Thoracic aorta (tissue), 2 donors: ENCODE data around the gene TSBP1. TPM values are rescaled to one million over a fixed set of nuclear protein-coding genes. Genes with fewer than 3 reads are reported as not detected.

Experiments
- ATAC-seq: fragments of 150-250 bp; one replicate; pipeline ENCODE4 v1.8.0; 2017; ENCODE audit warnings: low read depth; ENCODE audit not compliant: insufficient number of reproducible peaks, low FRiP score
- DNase-seq: peaks from one replicate; pipeline ENCODE4 v3.0.0-alpha.2; 2020; ENCODE audit warnings: low spot score
- H3K27ac ChIP-seq, 2 donors: fragments of 200-600 bp; sonication (generic); 1 replicate in 1 of 2; 2 replicates in 1 of 2; pipeline ENCODE4 v1.5.1; 2016; ENCODE audit warnings: mild to moderate bottlenecking in 2 of 2, moderate library complexity in 2 of 2
- H3K27me3 ChIP-seq: fragments of 200-600 bp; sonication (generic); replicated peaks from 2 replicates; pipeline ENCODE4 v1.6.0; 2016; ENCODE audit warnings: mild to moderate bottlenecking; ENCODE audit not compliant: insufficient read depth
- H3K36me3 ChIP-seq: fragments of 200-600 bp; sonication (generic); one replicate; pipeline ENCODE4 v1.5.1; 2016
- H3K4me1 ChIP-seq, 2 donors: fragments of 200-600 bp; sonication (generic); 1 replicate in 1 of 2; 2 replicates in 1 of 2; pipeline versions ENCODE4 v1.5.1 to v1.6.0; 2016; ENCODE audit warnings: low read depth in 2 of 2, mild to moderate bottlenecking in 1 of 2; ENCODE audit not compliant: control insufficient read depth in 1 of 2
- H3K4me3 ChIP-seq: fragments of 200-600 bp; sonication (generic); 2 replicates; pipeline ENCODE4 v1.5.1; 2016; ENCODE audit warnings: mild to moderate bottlenecking
- H3K9me3 ChIP-seq: fragments of 200-600 bp; sonication (generic); 2 replicates; pipeline ENCODE4 v1.5.1; 2016
- total RNA-seq, 2 donors: library from RNA; depleted of rRNA; stranded (reverse); fragments of >200 nt; gene quantifications; one replicate each; pipeline versions ENCODE4 v1.1.0 to v1.2.3, GENCODE V29; 2016
- TF ChIP-seq, protein P1 (sequence below): fragments of 200-600 bp; sonication (generic); IDR thresholded peaks from one replicate; pipeline ENCODE4 v1.5.1; 2019; ENCODE audit warnings: antibody characterized with exemption

The TSBP1 gene, protein sequence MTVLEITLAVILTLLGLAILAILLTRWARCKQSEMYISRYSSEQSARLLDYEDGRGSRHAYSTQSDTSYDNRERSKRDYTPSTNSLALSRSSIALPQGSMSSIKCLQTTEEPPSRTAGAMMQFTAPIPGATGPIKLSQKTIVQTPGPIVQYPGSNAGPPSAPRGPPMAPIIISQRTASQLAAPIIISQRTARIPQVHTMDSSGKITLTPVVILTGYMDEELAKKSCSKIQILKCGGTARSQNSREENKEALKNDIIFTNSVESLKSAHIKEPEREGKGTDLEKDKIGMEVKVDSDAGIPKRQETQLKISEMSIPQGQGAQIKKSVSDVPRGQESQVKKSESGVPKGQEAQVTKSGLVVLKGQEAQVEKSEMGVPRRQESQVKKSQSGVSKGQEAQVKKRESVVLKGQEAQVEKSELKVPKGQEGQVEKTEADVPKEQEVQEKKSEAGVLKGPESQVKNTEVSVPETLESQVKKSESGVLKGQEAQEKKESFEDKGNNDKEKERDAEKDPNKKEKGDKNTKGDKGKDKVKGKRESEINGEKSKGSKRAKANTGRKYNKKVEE
- total RNA-seq = not detected

DNA sequence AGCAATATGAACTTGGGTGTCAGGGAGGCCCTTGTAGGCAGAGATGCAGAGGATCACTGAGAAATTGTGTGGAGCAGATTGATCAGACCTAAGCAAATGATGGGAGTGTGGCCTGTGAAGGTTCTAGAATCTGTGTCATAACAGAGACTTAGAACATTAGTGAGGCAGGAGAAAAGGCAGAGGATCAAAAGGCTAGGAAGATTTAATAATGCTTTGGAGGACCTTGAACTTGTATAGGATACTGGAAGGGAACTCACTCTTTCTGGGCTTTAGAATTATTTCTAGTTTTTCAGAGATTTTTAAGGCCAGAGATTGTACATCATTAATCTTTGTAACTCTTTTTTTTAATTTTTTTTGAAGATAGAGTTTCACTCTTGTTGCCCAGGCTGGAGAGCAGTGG, at the start of gene TSBP1:
TSBP1 (minus strand) TSS at position 101 of the 400 bp plus-strand sequence. CDS start 197 bp downstream, outside the sequence.
- no peak for ATAC-seq
- no peak for DNase-seq
- Histone ChIP-seq H3K27me3 (no peaks in the 10 kb centered on the region), H3K9me3 (no peaks in the 10 kb centered on the region), H3K27ac (no peak within 1 kb of the TSS), H3K36me3 (no peaks in the 10 kb centered on the region), H3K4me1 (no peaks in the 10 kb centered on the region), H3K4me3 (no peak within 1 kb of the TSS)
- TF ChIP-seq, protein P1, sequence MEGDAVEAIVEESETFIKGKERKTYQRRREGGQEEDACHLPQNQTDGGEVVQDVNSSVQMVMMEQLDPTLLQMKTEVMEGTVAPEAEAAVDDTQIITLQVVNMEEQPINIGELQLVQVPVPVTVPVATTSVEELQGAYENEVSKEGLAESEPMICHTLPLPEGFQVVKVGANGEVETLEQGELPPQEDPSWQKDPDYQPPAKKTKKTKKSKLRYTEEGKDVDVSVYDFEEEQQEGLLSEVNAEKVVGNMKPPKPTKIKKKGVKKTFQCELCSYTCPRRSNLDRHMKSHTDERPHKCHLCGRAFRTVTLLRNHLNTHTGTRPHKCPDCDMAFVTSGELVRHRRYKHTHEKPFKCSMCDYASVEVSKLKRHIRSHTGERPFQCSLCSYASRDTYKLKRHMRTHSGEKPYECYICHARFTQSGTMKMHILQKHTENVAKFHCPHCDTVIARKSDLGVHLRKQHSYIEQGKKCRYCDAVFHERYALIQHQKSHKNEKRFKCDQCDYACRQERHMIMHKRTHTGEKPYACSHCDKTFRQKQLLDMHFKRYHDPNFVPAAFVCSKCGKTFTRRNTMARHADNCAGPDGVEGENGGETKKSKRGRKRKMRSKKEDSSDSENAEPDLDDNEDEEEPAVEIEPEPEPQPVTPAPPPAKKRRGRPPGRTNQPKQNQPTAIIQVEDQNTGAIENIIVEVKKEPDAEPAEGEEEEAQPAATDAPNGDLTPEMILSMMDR = no peak

DNA sequence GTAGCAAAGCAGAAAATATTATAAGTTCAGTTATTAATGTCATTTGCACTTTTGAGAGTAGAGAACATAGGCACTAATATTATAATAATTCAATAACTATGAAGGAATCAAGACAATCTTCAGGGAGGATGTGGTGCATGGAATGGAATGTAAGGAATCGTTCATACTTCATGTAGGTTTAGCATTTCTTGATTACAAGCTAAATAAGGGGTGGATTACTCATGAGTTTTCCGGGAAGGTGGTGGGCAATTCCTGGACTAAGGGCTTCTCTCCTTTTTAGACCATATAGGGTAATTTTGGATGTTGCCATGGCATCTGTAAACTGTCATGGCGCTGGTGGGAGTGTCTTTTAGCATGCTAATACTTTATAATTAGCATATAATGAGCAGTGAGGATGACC, 44.3 kb upstream of the TSBP1 start:
- DNase-seq (no peak), ATAC-seq (no peak)
- peaks cover 0 to 2% of the 10 kb centered on the region in 2 donors for H3K4me1 ChIP-seq
- TF ChIP-seq, protein P1 = no peak
- no peak overlapping the region for H3K27ac ChIP-seq
- peak overlapping the region; percentile 55 for H3K4me3 ChIP-seq
- peaks cover 4% of the 10 kb centered on the region for H3K27me3 ChIP-seq
- H3K9me3 ChIP-seq = no peaks in the 10 kb centered on the region
- H3K36me3 ChIP-seq = no peaks in the 10 kb centered on the region

DNA sequence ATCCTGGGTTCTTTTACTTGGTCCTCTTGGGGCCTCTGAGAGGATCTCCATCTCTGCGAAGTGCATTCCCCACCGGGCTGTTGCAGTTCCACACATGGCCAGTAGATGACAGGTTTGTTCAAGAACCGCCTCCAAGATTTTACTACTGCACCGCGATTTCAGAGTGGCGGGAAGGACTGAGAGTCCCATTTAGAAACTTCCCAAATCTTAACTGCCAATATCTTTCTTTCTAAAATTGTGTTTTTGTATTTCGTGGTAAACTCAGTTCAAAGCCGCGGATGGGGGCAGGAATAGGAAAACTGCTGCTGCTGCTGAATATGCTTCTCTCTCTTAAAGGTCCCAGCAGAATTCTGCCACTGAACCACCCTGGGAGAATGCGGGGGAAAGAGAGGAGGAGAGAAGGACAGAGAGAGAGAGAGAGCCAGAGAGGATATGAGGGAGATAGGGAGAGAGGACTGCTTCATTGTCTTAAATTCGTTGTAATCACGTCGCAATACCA, 43.9 kb upstream of the TSBP1 start:
- TF ChIP-seq, protein P1 = peak; percentile 98
- peaks cover 0 to 2% of the 10 kb centered on the region in 2 donors for H3K4me1 ChIP-seq
- ATAC-seq (peak; percentile 58), DNase-seq (peak; percentile 32)
- H3K9me3 ChIP-seq = no peaks in the 10 kb centered on the region
- H3K36me3 ChIP-seq = no peaks in the 10 kb centered on the region
- peak overlapping the region; percentile 55 for H3K4me3 ChIP-seq
- H3K27me3 ChIP-seq = peaks cover 4% of the 10 kb centered on the region
- H3K27ac ChIP-seq = no peak overlapping the region

DNA sequence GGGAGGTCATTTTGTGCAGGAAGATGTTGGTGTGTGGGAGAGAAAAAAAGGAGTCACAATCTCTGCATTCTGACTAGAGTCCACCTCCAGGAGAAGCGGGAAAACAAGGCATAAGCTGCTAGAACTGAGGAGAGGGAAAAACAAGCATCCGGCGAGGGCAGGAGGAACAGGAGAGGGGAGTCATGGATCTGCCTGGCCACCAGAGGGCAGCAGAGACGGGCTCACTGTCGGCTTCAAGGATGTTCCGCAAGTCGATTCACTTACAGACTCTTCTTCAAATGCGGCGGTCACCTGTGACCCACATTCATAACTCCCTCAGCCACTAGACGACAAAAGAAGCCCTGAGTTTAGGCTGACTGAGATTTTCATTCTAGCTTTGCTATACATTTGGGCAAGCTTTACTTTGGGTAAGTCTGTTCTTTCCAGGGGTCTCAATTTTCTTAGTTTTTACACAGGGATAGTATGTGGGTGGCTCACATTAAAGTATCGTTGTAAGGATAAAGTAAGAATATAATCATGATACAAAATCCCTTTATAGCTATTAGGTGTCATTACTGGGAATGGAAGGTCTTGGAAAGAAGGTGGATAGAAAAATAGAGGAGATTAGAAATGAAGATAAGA, 41.8 kb upstream of the TSBP1 start:
- Histone ChIP-seq H3K27ac (no peak overlapping the region), H3K9me3 (no peaks in the 10 kb centered on the region), H3K36me3 (no peaks in the 10 kb centered on the region), H3K4me3 (no peak overlapping the region), H3K27me3 (peaks cover 4% of the 10 kb centered on the region), H3K4me1 (peaks cover 0 to 2% of the 10 kb centered on the region in 2 donors)
- no peak for ATAC-seq
- TF ChIP-seq, protein P1 = peak; percentile 93
- DNase-seq = peak; percentile 23
